WTC11 (cell line): ENCODE measurements around the gene MAP1LC3B.

Experiments
- CTCF ChIP-seq: fragments of 200-600 bp; IDR thresholded peaks from 2 replicates; pipeline ENCODE4 v1.8.0; 2022; ENCODE audit warnings: antibody characterized with exemption
- ESRRA ChIP-seq: sonication (generic); formaldehyde crosslinking; IDR thresholded peaks from 2 replicates; pipeline ENCODE4 v1.8.1; 2022; ENCODE audit warnings: mild to moderate bottlenecking, missing genetic modification reagents, borderline replicate concordance

- TF ChIP-seq CTCF (no peak), ESRRA (CRISPR knock-in tag) (no peak)
Measured at GRCh38 chr16:87345726-87346424, 46.3 kb upstream of the MAP1LC3B start.
